SK-N-SH treated with all-trans-retinoic acid at 6 μM for 48 hours (cell line): ENCODE results near the gene AEBP1.

Experiments
- ATAC-seq: fragments of 200-7000 bp; cut with Tn5 transposase; 3 replicates; pipeline ENCODE4 v1.9.1; 2020; ENCODE audit warnings: mild to moderate bottlenecking, moderate library complexity
- ARNTL ChIP-seq: fragments of 450-650 bp; formaldehyde crosslinking; IDR thresholded peaks from 2 replicates; pipeline ENCODE4 v1.5.0; 2020; ENCODE audit warnings: low read depth, mild to moderate bottlenecking, moderate library complexity, borderline replicate concordance
- BACH2 ChIP-seq: fragments of 250-450 bp; sonication (Bioruptor Pico); IDR thresholded peaks from 2 replicates; pipeline ENCODE4 v1.9.0; 2021; ENCODE audit warnings: mild to moderate bottlenecking, borderline replicate concordance
- CSDC2 ChIP-seq: fragments of 250-450 bp; sonication (Bioruptor Pico); IDR thresholded peaks from 2 replicates; pipeline ENCODE4 v1.5.0; 2020; ENCODE audit warnings: mild to moderate bottlenecking, moderate library complexity
- CSRNP3 ChIP-seq: fragments of 250-450 bp; sonication (Bioruptor Pico); IDR thresholded peaks from 2 replicates; pipeline ENCODE4 v1.5.1; 2021; ENCODE audit warnings: mild to moderate bottlenecking, moderate library complexity
- GLIS3 ChIP-seq: fragments of 250-450 bp; sonication (Bioruptor Pico); IDR thresholded peaks from 2 replicates; pipeline ENCODE4 v1.5.0; 2020; ENCODE audit warnings: mild to moderate bottlenecking, moderate library complexity
- OSR1 ChIP-seq: fragments of 250-450 bp; sonication (Bioruptor Pico); IDR thresholded peaks from 2 replicates; pipeline ENCODE4 v1.8.0; 2022; ENCODE audit warnings: moderate library complexity, mild to moderate bottlenecking, inconsistent platforms
- PATZ1 ChIP-seq: fragments of 250-450 bp; sonication (Bioruptor Pico); IDR thresholded peaks from 2 replicates; pipeline ENCODE4 v1.8.0; 2020; ENCODE audit warnings: mild to moderate bottlenecking, moderate library complexity, borderline replicate concordance
- RARB ChIP-seq: fragments of 250-450 bp; sonication (Bioruptor Pico); IDR thresholded peaks from 2 replicates; pipeline ENCODE4 v1.8.0; 2021; ENCODE audit warnings: mild to moderate bottlenecking, moderate library complexity
- SNAI2 ChIP-seq: fragments of 250-450 bp; sonication (Bioruptor Pico); IDR thresholded peaks from 2 replicates; pipeline ENCODE4 v1.5.0; 2020; ENCODE audit warnings: mild to moderate bottlenecking, moderate library complexity
- TOX ChIP-seq: fragments of 250-450 bp; sonication (Bioruptor Pico); IDR thresholded peaks from 2 replicates; pipeline ENCODE4 v1.8.0; 2021; ENCODE audit warnings: mild to moderate bottlenecking, moderate library complexity, borderline replicate concordance
- ZFP3 ChIP-seq: fragments of 250-450 bp; sonication (Bioruptor Pico); IDR thresholded peaks from 2 replicates; pipeline ENCODE4 v1.5.0; 2020; ENCODE audit warnings: mild to moderate bottlenecking, moderate library complexity
- ZNF70 ChIP-seq: fragments of 450-650 bp; formaldehyde crosslinking; IDR thresholded peaks from 2 replicates; pipeline ENCODE4 v1.5.0; 2020; ENCODE audit warnings: mild to moderate bottlenecking, moderate library complexity
- ZNF8 ChIP-seq: fragments of 450-650 bp; formaldehyde crosslinking; IDR thresholded peaks from 2 replicates; pipeline ENCODE4 v1.5.0; 2020; ENCODE audit warnings: mild to moderate bottlenecking, moderate library complexity
- TF ChIP-seq, protein P1 (sequence below): fragments of 250-450 bp; sonication (Bioruptor Pico); IDR thresholded peaks from 2 replicates; pipeline ENCODE4 v1.5.1; 2020; ENCODE audit warnings: low read depth, mild to moderate bottlenecking, moderate library complexity
- TF ChIP-seq, protein P2 (sequence below): fragments of 250-450 bp; sonication (Bioruptor Pico); IDR thresholded peaks from 2 replicates; pipeline ENCODE4 v1.5.0; 2020; ENCODE audit warnings: mild to moderate bottlenecking, moderate library complexity

Gene AEBP1

GRCh38 chr7:44107116-44107960 lies 3.2 kb downstream of the AEBP1 start:
- ATAC-seq: no peak
- TF ChIP-seq, protein P1, sequence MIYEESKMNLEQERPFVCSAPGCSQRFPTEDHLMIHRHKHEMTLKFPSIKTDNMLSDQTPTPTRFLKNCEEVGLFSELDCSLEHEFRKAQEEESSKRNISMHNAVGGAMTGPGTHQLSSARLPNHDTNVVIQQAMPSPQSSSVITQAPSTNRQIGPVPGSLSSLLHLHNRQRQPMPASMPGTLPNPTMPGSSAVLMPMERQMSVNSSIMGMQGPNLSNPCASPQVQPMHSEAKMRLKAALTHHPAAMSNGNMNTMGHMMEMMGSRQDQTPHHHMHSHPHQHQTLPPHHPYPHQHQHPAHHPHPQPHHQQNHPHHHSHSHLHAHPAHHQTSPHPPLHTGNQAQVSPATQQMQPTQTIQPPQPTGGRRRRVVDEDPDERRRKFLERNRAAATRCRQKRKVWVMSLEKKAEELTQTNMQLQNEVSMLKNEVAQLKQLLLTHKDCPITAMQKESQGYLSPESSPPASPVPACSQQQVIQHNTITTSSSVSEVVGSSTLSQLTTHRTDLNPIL: no peak
- TF ChIP-seq OSR1 (CRISPR knock-in tag) (no peak), ZNF8 (CRISPR knock-in tag) (no peak), RARB (CRISPR knock-in tag) (no peak), PATZ1 (CRISPR knock-in tag) (no peak)
- TF ChIP-seq, protein P2, sequence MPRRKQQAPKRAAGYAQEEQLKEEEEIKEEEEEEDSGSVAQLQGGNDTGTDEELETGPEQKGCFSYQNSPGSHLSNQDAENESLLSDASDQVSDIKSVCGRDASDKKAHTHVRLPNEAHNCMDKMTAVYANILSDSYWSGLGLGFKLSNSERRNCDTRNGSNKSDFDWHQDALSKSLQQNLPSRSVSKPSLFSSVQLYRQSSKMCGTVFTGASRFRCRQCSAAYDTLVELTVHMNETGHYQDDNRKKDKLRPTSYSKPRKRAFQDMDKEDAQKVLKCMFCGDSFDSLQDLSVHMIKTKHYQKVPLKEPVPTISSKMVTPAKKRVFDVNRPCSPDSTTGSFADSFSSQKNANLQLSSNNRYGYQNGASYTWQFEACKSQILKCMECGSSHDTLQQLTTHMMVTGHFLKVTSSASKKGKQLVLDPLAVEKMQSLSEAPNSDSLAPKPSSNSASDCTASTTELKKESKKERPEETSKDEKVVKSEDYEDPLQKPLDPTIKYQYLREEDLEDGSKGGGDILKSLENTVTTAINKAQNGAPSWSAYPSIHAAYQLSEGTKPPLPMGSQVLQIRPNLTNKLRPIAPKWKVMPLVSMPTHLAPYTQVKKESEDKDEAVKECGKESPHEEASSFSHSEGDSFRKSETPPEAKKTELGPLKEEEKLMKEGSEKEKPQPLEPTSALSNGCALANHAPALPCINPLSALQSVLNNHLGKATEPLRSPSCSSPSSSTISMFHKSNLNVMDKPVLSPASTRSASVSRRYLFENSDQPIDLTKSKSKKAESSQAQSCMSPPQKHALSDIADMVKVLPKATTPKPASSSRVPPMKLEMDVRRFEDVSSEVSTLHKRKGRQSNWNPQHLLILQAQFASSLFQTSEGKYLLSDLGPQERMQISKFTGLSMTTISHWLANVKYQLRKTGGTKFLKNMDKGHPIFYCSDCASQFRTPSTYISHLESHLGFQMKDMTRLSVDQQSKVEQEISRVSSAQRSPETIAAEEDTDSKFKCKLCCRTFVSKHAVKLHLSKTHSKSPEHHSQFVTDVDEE (CRISPR knock-in tag): no peak

- ATAC-seq: no peak
- no peak for TF ChIP-seq TOX (CRISPR knock-in tag)
- no peak for TF ChIP-seq OSR1 (CRISPR knock-in tag)
- no peak for TF ChIP-seq CSRNP3 (CRISPR knock-in tag)
- TF ChIP-seq, protein P1: no peak
- no peak for TF ChIP-seq RARB (CRISPR knock-in tag)
- no peak for TF ChIP-seq ARNTL
- no peak for TF ChIP-seq SNAI2 (CRISPR knock-in tag)
- no peak for TF ChIP-seq ZNF70 (CRISPR knock-in tag)
- TF ChIP-seq BACH2: no peak
- TF ChIP-seq CSDC2 (CRISPR knock-in tag): no peak
- no peak for TF ChIP-seq ZFP3 (CRISPR knock-in tag)
- TF ChIP-seq, all 23 proteins: peak for 0
Observed at GRCh38 chr7:44107961-44108767, 4.0 kb downstream of the AEBP1 start.

- ATAC-seq: no peak
- TF ChIP-seq PATZ1 (CRISPR knock-in tag) (no peak), TOX (CRISPR knock-in tag) (no peak), ZFP3 (CRISPR knock-in tag) (no peak), ARNTL (no peak), CSRNP3 (CRISPR knock-in tag) (no peak), BACH2 (no peak), GLIS3 (CRISPR knock-in tag) (no peak), RARB (CRISPR knock-in tag) (no peak), CSDC2 (CRISPR knock-in tag) (no peak)
- TF ChIP-seq, protein P2 (CRISPR knock-in tag): no peak
Observed at GRCh38 chr7:44108768-44109750, 4.9 kb downstream of the AEBP1 start.
